GM12878 (cell line): Measurements from ENCODE around the gene RACGAP1. TPM values are rescaled to one million over a fixed set of nuclear protein-coding genes. Genes with fewer than 3 reads are reported as not detected.

Experiments
- ATAC-seq: fragments of 200-7000 bp; cut with Tn5 transposase; 3 replicates; pipeline ENCODE4 v1.9.1; 2020; ENCODE audit warnings: mild to moderate bottlenecking, moderate library complexity
- BruUV-seq: library from RNA; stranded (reverse); fragments of 400-500 nt; replicated peaks from 2 replicates; lab custom pipeline; 2021; lab: Mats Ljungman, UMichigan
- CTCF ChIA-PET: fragments of 300-600 bp; sonication (Branson Sonifier 250); formaldehyde crosslinking; extraction: SDS; loops from one replicate; lab custom pipeline; 2021; ENCODE audit warnings: inconsistent platforms; lab: Yijun Ruan, JAX
- POLR2A ChIA-PET: fragments of 350-600 bp; formaldehyde crosslinking; extraction: SDS; loops from one replicate; lab custom pipeline; 2021; ENCODE audit warnings: inconsistent platforms; lab: Charles Lee
- RAD21 ChIA-PET: fragments of 300-600 bp; sonication (Branson Sonifier 250); formaldehyde crosslinking; loops from one replicate; lab custom pipeline; 2023; ENCODE audit warnings: antibody characterized with exemption; ENCODE audit not compliant: unreplicated experiment; lab: Charles Lee
- SMC1A ChIA-PET: fragments of 300-600 bp; sonication (Branson Sonifier 250); formaldehyde crosslinking; loops from one replicate; lab custom pipeline; 2023; ENCODE audit not compliant: unreplicated experiment, uncharacterized antibody; lab: Charles Lee
- DNase-seq: peaks from one replicate; pipeline ENCODE4 v3.0.0-alpha.2; 2011; ENCODE audit warnings: low read depth, low spot score
- FAIRE-seq: peaks from 3 replicates; lab custom pipeline; 2011; peaks lifted over from hg19 to GRCh38; lab: Jason Lieb, UNC
- H2AFZ ChIP-seq: 2 replicates; pipeline ENCODE4 v1.6.0; 2011; ENCODE audit warnings: low read depth, low read length, control low read depth; ENCODE audit not compliant: control insufficient read depth
- H3K27ac ChIP-seq: 2 replicates; pipeline ENCODE4 v1.5.1; 2011; ENCODE audit warnings: control low read depth; ENCODE audit not compliant: control insufficient read depth, insufficient read depth
- H3K27me3 ChIP-seq, 2 experiments: replicated peaks in 1 of 2; 2 replicates each; pipeline versions ENCODE4 v1.6.0 to v1.6.1; 2011; ENCODE audit warnings: low read length in 1 of 2; ENCODE audit not compliant: control insufficient read depth in 2 of 2, insufficient read depth in 2 of 2
- H3K36me3 ChIP-seq, 2 experiments: 2 replicates each; pipeline ENCODE4 v1.5.1; 2011; ENCODE audit warnings: low read length in 1 of 2; ENCODE audit not compliant: control insufficient read depth in 2 of 2, insufficient read depth in 2 of 2
- H3K4me1 ChIP-seq: 2 replicates; pipeline ENCODE4 v1.6.1; 2011; ENCODE audit warnings: mild to moderate bottlenecking, low read length, moderate library complexity, mixed read lengths; ENCODE audit not compliant: control insufficient read depth, insufficient read depth
- H3K4me2 ChIP-seq: 2 replicates; pipeline ENCODE4 v1.6.0; 2011; ENCODE audit warnings: control low read depth; ENCODE audit not compliant: control insufficient read depth, insufficient read depth
- H3K4me3 ChIP-seq: fragments of 200-600 bp; sonication (generic); 2 replicates; pipeline ENCODE4 v1.5.1; 2016
- H3K79me2 ChIP-seq: 2 replicates; pipeline ENCODE4 v1.6.0; 2011; ENCODE audit warnings: low read length; ENCODE audit not compliant: control insufficient read depth, insufficient read depth
- H3K9ac ChIP-seq: 2 replicates; pipeline ENCODE4 v1.8.0; 2011; ENCODE audit warnings: low read length, control low read depth, mixed read lengths; ENCODE audit not compliant: control insufficient read depth, insufficient read depth
- H3K9me3 ChIP-seq: replicated peaks from 3 replicates; pipeline ENCODE4 v1.5.1; 2011; ENCODE audit warnings: mild to moderate bottlenecking, low read length; ENCODE audit not compliant: control insufficient read depth, insufficient read depth
- H4K20me1 ChIP-seq: 2 replicates; pipeline ENCODE4 v1.6.0; 2011; ENCODE audit not compliant: control insufficient read depth, insufficient read depth
- ATF7 ChIP-seq: fragments of 450-650 bp; IDR thresholded peaks from 2 replicates; pipeline ENCODE4 v1.6.1; 2016; ENCODE audit warnings: low read depth, mild to moderate bottlenecking
- BCL11A ChIP-seq: IDR thresholded peaks from 2 replicates; pipeline ENCODE4 v1.6.1; 2011; ENCODE audit warnings: low read depth, low read length
- BCL3 ChIP-seq: IDR thresholded peaks from 2 replicates; pipeline ENCODE4 v1.6.1; 2011; ENCODE audit warnings: borderline replicate concordance, low read depth, mild to moderate bottlenecking, moderate library complexity, low read length; ENCODE audit not compliant: insufficient read depth, poor library complexity, severe bottlenecking
- BRCA1 ChIP-seq: IDR thresholded peaks from 2 replicates; pipeline ENCODE4 v1.6.1; 2011; ENCODE audit warnings: low read depth, low read length, improper control_type of control experiment
- CBFB ChIP-seq: IDR thresholded peaks from 2 replicates; pipeline ENCODE4 v1.6.1; 2016; ENCODE audit warnings: antibody characterized with exemption, low read depth
- CHD2 ChIP-seq: IDR thresholded peaks from 2 replicates; pipeline ENCODE4 v1.6.1; 2011; ENCODE audit warnings: low read depth, low read length, improper control_type of control experiment, borderline replicate concordance
- HCFC1 ChIP-seq: fragments of 150-350 bp; IDR thresholded peaks from 2 replicates; pipeline ENCODE4 v1.6.1; 2014; ENCODE audit warnings: low read length
- HDGF ChIP-seq: fragments of 450-650 bp; IDR thresholded peaks from 2 replicates; pipeline ENCODE4 v1.6.1; 2016; ENCODE audit warnings: antibody characterized with exemption
- IRF5 ChIP-seq: fragments of 450-650 bp; IDR thresholded peaks from 2 replicates; pipeline ENCODE4 v1.6.1; 2017; ENCODE audit warnings: borderline replicate concordance
- JUND ChIP-seq: IDR thresholded peaks from 2 replicates; pipeline ENCODE4 v1.6.1; 2012; ENCODE audit warnings: low read depth, mild to moderate bottlenecking, low read length, improper control_type of control experiment, moderate library complexity
- NFIC ChIP-seq: IDR thresholded peaks from 2 replicates; pipeline ENCODE4 v1.6.1; 2012; ENCODE audit warnings: low read depth, mild to moderate bottlenecking, inconsistent platforms, low read length, moderate library complexity
- PAX5 ChIP-seq: IDR thresholded peaks from 2 replicates; pipeline ENCODE4 v1.6.1; 2011; ENCODE audit warnings: low read depth, low read length, borderline replicate concordance
- PML ChIP-seq: IDR thresholded peaks from 2 replicates; pipeline ENCODE4 v1.6.1; 2012; ENCODE audit warnings: low read length, inconsistent platforms
- POU2F2 ChIP-seq: IDR thresholded peaks from 3 replicates; pipeline ENCODE4 v1.6.1; 2011; ENCODE audit warnings: low read depth, mild to moderate bottlenecking, low read length, borderline replicate concordance
- SPI1 ChIP-seq: IDR thresholded peaks from 2 replicates; pipeline ENCODE4 v1.6.1; 2011; ENCODE audit warnings: low read depth, mild to moderate bottlenecking, low read length, moderate library complexity, borderline replicate concordance; ENCODE audit not compliant: insufficient read depth
- TCF12 ChIP-seq: IDR thresholded peaks from 2 replicates; pipeline ENCODE4 v1.6.1; 2011; ENCODE audit warnings: low read depth, mild to moderate bottlenecking, low read length
- TCF7 ChIP-seq: IDR thresholded peaks from 2 replicates; pipeline ENCODE4 v1.6.1; 2014; ENCODE audit warnings: antibody characterized with exemption, borderline replicate concordance
- ZBTB4 ChIP-seq: fragments of 450-650 bp; formaldehyde crosslinking; IDR thresholded peaks from 2 replicates; pipeline ENCODE4 v1.4.0; 2022; ENCODE audit warnings: mild to moderate bottlenecking, moderate library complexity
- WGBS: methylation state at CpG from one replicate; pipeline ENCODE4 v1.1.6; 2016; ENCODE audit warnings: low lambda C conversion rate; ENCODE audit not compliant: insufficient replicate concordance, insufficient coverage; ENCODE audit errors: missing lambda C conversion rate; 5-methylcytosine and 5-hydroxymethylcytosine counted together
- in situ Hi-C: fragments of 300-500 bp; cut with MboI; formaldehyde crosslinking; loops from 9 replicates; pipeline ENCODE4 v1.14.3; 2018; ENCODE audit warnings: mixed read lengths
- intact Hi-C: fragments of 100-400 bp; cut with micrococcal nuclease; formaldehyde crosslinking; loops from one replicate; pipeline ENCODE4 v1.14.2; 2022; ENCODE audit not compliant: unreplicated experiment
- polyA plus RNA-seq, 11 experiments: library from polyadenylated mRNA; depleted of rRNA in 4 of 11; unstranded in 6 of 11; stranded (reverse) in 5 of 11; fragments of >200 nt; fragmentation: Nextera tagmentation in 4 of 11; fragmentation: Illumina TruSeq in 1 of 11; extraction: Ambion mirVana in 4 of 11; extraction: Trizol in 1 of 11; gene quantifications; 1 replicate in 1 of 11; 2 replicates in 10 of 11; pipeline versions ENCODE4 v1.2.1 to v1.2.3, GENCODE V29; 2011 to 2016; ENCODE audit warnings: inconsistent platforms in 2 of 11, missing spikeins in 2 of 11, low read depth in 1 of 11
- total RNA-seq, 4 experiments: library from RNA; depleted of rRNA in 3 of 4; stranded (reverse); fragments of >200 nt in 3 of 4; fragmentation: Illumina TruSeq in 1 of 4; extraction: Trizol in 1 of 4; gene quantifications; 2 replicates each; pipeline versions ENCODE4 v1.2.1 to v1.2.3, GENCODE V29; 2013 to 2021

Gene RACGAP1
- total and polyA plus RNA-seq, 10 of the 15 experiments (the other 5 are each of a cell fraction or from before 2014, with no cell fraction given), result 32.4 to 87.9 (median 76.2) TPM

GRCh38 chr12:50055831-50056638, 30.7 kb upstream of the RACGAP1 start:
- Histone ChIP-seq H2AFZ (peak overlapping the region; percentile 41), H3K79me2 (no peaks in the 10 kb centered on the region), H3K36me3 (no peaks in the 10 kb centered on the region), H3K4me1 (0 out of 2 replicates have a peak, but pooled peaks cover 4% of the 10 kb centered on the region), H4K20me1 (no peaks in the 10 kb centered on the region), H3K27me3 (peaks cover 12 to 21% of the 10 kb centered on the region in 2 experiments; a peak in 3 of 4 replicates), H3K27ac (no peak overlapping the region), H3K9ac (no peak overlapping the region), H3K9me3 (no peaks in the 10 kb centered on the region), H3K4me3 (no peak overlapping the region), H3K4me2 (no peak overlapping the region)
- ATAC-seq (peak; percentile 84), DNase-seq (no peak), FAIRE-seq (peak; percentile 18)
- in situ Hi-C loops (no loop called here), intact Hi-C loops (loop anchor here (1.0 to 10.0 kb wide), 3 partner anchors 17 to 191 kb away; no protein-coding TSS in a partner anchor)
- no TSS peak for BruUV-seq
- ChIA-PET CTCF (interaction anchor here (0.6 to 5.0 kb wide), 27 partner anchors 9 to 436 kb away, joined by 3 to 73 read pairs (median 4); partner anchors contain the start of gene RACGAP1), POLR2A (interaction anchor here (0.6 kb wide), 1 partner anchor 41 kb away, joined by 3 read pairs; no protein-coding TSS in a partner anchor), SMC1A (interaction anchor here (0.9 to 3.3 kb wide), 9 partner anchors 9 to 233 kb away, joined by 3 to 25 read pairs (median 3); no protein-coding TSS in a partner anchor), RAD21 (interaction anchor here (0.7 to 4.1 kb wide), 7 partner anchors 9 to 123 kb away, joined by 3 to 31 read pairs (median 4); partner anchors contain the start of gene RACGAP1)
- under 1% methylated on average over 17 of the region's 17 CpGs for WGBS
- no peak for TF ChIP-seq CHD2
- TF ChIP-seq POU2F2, result no peak
- TF ChIP-seq BRCA1, result no peak
- no peak for TF ChIP-seq ZBTB4 (CRISPR knock-in tag)
- TF ChIP-seq JUND, result no peak
- no peak for TF ChIP-seq BCL3
- no peak for TF ChIP-seq ATF7
- no peak for TF ChIP-seq SPI1
- no peak for TF ChIP-seq CBFB
- no peak for TF ChIP-seq NFIC
- TF ChIP-seq HCFC1, result 0 out of 2 replicates have a peak, but pooled peaks have one; percentile 21
- no peak for TF ChIP-seq IRF5
- TF ChIP-seq PML, result no peak
- no peak for TF ChIP-seq BCL11A
- no peak for TF ChIP-seq TCF7
- no peak for TF ChIP-seq PAX5
- TF ChIP-seq TCF12, result no peak
- no peak for TF ChIP-seq HDGF
